DND-41 (cell line): ENCODE results near the gene ITPR3.

Experiments used
- ATAC-seq: fragments of 200-7000 bp; cut with Tn5 transposase; 3 replicates; pipeline ENCODE4 v1.9.1; 2021; ENCODE audit warnings: low read depth; ENCODE audit not compliant: insufficient read depth
- DNase-seq: peaks from one replicate; pipeline ENCODE4 v3.0.0-alpha.2; 2020
- H2AFZ ChIP-seq: 2 replicates; pipeline ENCODE4 v1.6.0; 2012; ENCODE audit warnings: low read depth, low read length
- H3K27ac ChIP-seq: 2 replicates; pipeline ENCODE4 v1.5.1; 2012; ENCODE audit warnings: low read length, inconsistent platforms
- H3K27me3 ChIP-seq: fragments of 200-600 bp; sonication (generic); 2 replicates; pipeline ENCODE4 v1.6.0; 2012; ENCODE audit warnings: low read length, mild to moderate bottlenecking, inconsistent platforms; ENCODE audit not compliant: insufficient read depth, poor library complexity
- H3K36me3 ChIP-seq: 2 replicates; pipeline ENCODE4 v1.5.1; 2012; ENCODE audit warnings: low read length, inconsistent platforms; ENCODE audit not compliant: insufficient read depth
- H3K4me1 ChIP-seq: 2 replicates; pipeline ENCODE4 v1.5.1; 2012; ENCODE audit warnings: mild to moderate bottlenecking, low read length; ENCODE audit not compliant: insufficient read depth
- H3K4me2 ChIP-seq: 2 replicates; pipeline ENCODE4 v1.6.0; 2012; ENCODE audit warnings: mild to moderate bottlenecking, moderate library complexity, low read length, inconsistent platforms; ENCODE audit not compliant: insufficient read depth
- H3K4me3 ChIP-seq, 2 experiments: fragments of 200-600 bp in 1 of 2; shearing (Covaris generic) in 1 of 2; 2 replicates each; pipeline ENCODE4 v1.5.1; 2012 to 2016; ENCODE audit warnings: inconsistent platforms in 2 of 2, low read length in 2 of 2, mild to moderate bottlenecking in 2 of 2, low read depth in 1 of 2, moderate library complexity in 1 of 2
- H3K79me2 ChIP-seq: 2 replicates; pipeline ENCODE4 v1.6.0; 2012; ENCODE audit warnings: low read length, inconsistent platforms; ENCODE audit not compliant: insufficient read depth
- H3K9ac ChIP-seq: 2 replicates; pipeline ENCODE4 v1.6.0; 2012; ENCODE audit warnings: low read depth, mild to moderate bottlenecking, inconsistent platforms, low read length, moderate library complexity
- H3K9me3 ChIP-seq: 2 replicates; pipeline ENCODE4 v1.5.1; 2012; ENCODE audit warnings: low read length, moderate library complexity, mild to moderate bottlenecking, inconsistent platforms; ENCODE audit not compliant: insufficient read depth, severe bottlenecking
- H4K20me1 ChIP-seq: 2 replicates; pipeline ENCODE4 v1.6.0; 2012; ENCODE audit warnings: low read length; ENCODE audit not compliant: insufficient read depth
- EZH2 ChIP-seq: IDR thresholded peaks from 3 replicates; pipeline ENCODE4 v1.6.1; 2012; ENCODE audit warnings: borderline replicate concordance, low read depth, mild to moderate bottlenecking, moderate library complexity, low read length, inconsistent platforms; ENCODE audit not compliant: severe bottlenecking
- TF ChIP-seq, protein P1 (sequence below): IDR thresholded peaks from 2 replicates; pipeline ENCODE4 v1.5.1; 2012; ENCODE audit warnings: borderline replicate concordance, low read length, moderate library complexity, mild to moderate bottlenecking; ENCODE audit not compliant: poor library complexity, severe bottlenecking; ENCODE audit errors: extremely low read depth

ITPR3 gene

DNA sequence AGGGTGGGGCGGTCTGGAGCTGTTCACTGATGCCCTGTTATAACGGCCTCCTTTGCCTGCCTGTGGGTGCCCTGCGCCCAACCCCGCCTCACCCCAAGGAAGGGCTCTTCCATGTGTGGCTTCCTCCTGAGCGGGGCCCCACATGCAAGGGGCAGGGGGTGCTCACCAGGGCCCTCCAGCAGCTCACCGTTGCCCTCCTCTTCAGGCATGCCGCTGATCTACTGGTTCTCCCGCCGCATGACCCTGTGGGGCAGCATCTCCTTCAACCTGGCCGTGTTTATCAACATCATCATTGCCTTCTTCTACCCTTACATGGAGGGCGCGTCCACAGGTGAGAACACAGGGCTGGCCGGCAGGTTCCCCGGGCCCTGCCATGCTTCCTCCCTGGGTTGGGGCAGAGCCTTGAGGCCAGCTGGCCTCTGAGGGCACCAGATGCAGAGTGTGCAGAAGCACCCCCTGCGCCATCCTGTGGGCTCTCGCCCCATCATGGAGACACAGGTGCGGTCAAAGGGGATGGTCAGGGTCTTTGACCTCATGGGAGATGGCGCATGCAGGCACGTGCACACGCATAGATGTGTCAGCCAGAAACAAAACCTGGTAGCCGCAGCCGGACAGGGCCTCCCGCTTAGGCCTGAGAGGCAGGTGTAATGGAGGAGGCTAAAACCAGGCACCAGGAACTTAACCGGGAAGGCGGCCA is 67.5 kb downstream of the ITPR3 start:
- no peaks in the 10 kb centered on the region for H3K79me2 ChIP-seq
- DNase-seq (no peak), ATAC-seq (no peak)
- no peak overlapping the region for H3K9ac ChIP-seq
- H3K27me3 ChIP-seq: no peaks in the 10 kb centered on the region
- peaks cover 99% of the 10 kb centered on the region for H3K36me3 ChIP-seq
- H3K4me3 ChIP-seq: no peak overlapping the region
- H4K20me1 ChIP-seq: peaks cover 3% of the 10 kb centered on the region; the same call in 1 of the 2 replicates
- no peaks in the 10 kb centered on the region for H3K4me1 ChIP-seq
- TF ChIP-seq, protein P1, sequence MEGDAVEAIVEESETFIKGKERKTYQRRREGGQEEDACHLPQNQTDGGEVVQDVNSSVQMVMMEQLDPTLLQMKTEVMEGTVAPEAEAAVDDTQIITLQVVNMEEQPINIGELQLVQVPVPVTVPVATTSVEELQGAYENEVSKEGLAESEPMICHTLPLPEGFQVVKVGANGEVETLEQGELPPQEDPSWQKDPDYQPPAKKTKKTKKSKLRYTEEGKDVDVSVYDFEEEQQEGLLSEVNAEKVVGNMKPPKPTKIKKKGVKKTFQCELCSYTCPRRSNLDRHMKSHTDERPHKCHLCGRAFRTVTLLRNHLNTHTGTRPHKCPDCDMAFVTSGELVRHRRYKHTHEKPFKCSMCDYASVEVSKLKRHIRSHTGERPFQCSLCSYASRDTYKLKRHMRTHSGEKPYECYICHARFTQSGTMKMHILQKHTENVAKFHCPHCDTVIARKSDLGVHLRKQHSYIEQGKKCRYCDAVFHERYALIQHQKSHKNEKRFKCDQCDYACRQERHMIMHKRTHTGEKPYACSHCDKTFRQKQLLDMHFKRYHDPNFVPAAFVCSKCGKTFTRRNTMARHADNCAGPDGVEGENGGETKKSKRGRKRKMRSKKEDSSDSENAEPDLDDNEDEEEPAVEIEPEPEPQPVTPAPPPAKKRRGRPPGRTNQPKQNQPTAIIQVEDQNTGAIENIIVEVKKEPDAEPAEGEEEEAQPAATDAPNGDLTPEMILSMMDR: no peak
- no peak for TF ChIP-seq EZH2
- no peak overlapping the region for H3K27ac ChIP-seq
- H2AFZ ChIP-seq: no peak overlapping the region
- H3K9me3 ChIP-seq: no peaks in the 10 kb centered on the region
- H3K4me2 ChIP-seq: no peak overlapping the region

DNA sequence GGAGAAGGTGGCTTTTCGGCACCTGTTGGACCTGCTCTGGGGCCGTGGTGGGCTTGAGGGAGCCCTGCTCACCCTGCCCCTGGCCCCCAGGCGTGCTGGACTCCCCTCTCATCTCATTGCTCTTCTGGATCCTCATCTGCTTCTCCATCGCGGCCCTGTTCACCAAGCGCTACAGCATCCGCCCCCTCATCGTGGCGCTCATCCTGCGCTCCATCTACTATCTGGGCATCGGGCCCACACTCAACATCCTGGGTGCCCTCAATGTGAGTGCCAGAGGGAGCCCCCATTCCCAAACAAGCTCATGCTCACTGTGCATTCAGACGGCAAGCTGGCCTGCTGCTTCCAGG is 68.0 kb downstream of the ITPR3 start:
- DNase-seq (no peak), ATAC-seq (no peak)
- Histone ChIP-seq H3K9me3 (no peaks in the 10 kb centered on the region), H3K27ac (no peak overlapping the region), H3K79me2 (no peaks in the 10 kb centered on the region), H3K27me3 (no peaks in the 10 kb centered on the region), H2AFZ (no peak overlapping the region), H3K36me3 (peaks cover 99% of the 10 kb centered on the region), H4K20me1 (peaks cover 3% of the 10 kb centered on the region; the same call in 1 of the 2 replicates), H3K4me2 (no peak overlapping the region), H3K9ac (no peak overlapping the region), H3K4me1 (no peaks in the 10 kb centered on the region), H3K4me3 (no peak overlapping the region)
- TF ChIP-seq, protein P1: no peak
- no peak for TF ChIP-seq EZH2

DNA sequence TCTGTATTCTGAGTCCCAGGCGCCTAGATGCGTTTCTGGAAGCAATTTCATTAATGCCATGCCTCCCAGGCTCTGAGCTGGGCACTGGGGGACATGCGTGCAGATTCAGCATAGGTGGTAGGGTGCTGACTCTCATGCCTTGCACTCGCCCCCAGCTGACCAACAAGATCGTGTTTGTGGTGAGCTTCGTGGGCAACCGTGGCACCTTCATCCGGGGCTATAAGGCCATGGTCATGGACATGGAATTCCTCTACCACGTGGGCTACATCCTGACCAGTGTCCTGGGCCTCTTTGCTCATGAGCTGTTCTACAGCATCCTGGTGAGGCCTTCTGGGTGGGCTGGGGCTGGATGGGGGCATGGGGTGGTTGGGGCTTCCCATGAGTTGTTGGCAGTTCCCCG is 68.8 kb downstream of the ITPR3 start:
- peaks cover 9% of the 10 kb centered on the region for H4K20me1 ChIP-seq
- peaks cover 99% of the 10 kb centered on the region for H3K36me3 ChIP-seq
- H3K4me3 ChIP-seq: no peak overlapping the region
- H3K79me2 ChIP-seq: no peaks in the 10 kb centered on the region
- no peak for DNase-seq
- no peak overlapping the region for H2AFZ ChIP-seq
- H3K27me3 ChIP-seq: no peaks in the 10 kb centered on the region
- H3K4me2 ChIP-seq: no peak overlapping the region
- H3K27ac ChIP-seq: no peak overlapping the region
- H3K9ac ChIP-seq: no peak overlapping the region
- no peaks in the 10 kb centered on the region for H3K4me1 ChIP-seq
- TF ChIP-seq, protein P1: no peak
- TF ChIP-seq EZH2: no peak
- H3K9me3 ChIP-seq: no peaks in the 10 kb centered on the region
- ATAC-seq: no peak
